22Rv1 (cell line): Measurements from ENCODE around the gene PIGBOS1.

ENCODE experiments used
- CTCF ChIP-seq: fragments of 450-650 bp; IDR thresholded peaks from 2 replicates; pipeline ENCODE4 v1.5.1; 2017; ENCODE audit warnings: mild to moderate bottlenecking
- ZFX ChIP-seq: fragments of 450-650 bp; IDR thresholded peaks from 2 replicates; pipeline ENCODE4 v1.6.1; 2017; ENCODE audit warnings: antibody characterized with exemption, borderline replicate concordance

- no peak for TF ChIP-seq ZFX
- TF ChIP-seq CTCF, result no peak
Observed at GRCh38 chr15:55353025-55353424, 34.1 kb upstream of the PIGBOS1 start.
